HG03521 (cell line): ENCODE data around the gene DR1.
"Not testable (repeated sequence)": the region's sequence is repeated elsewhere in the genome, so short reads cannot be mapped to it uniquely, and the experiment has no call there.

ENCODE experiments used
- ATAC-seq: cut with Tn5 transposase; IDR thresholded peaks from one replicate; pipeline ENCODE4 v1.9.1; 2021; ENCODE audit warnings: mild to moderate bottlenecking, moderate library complexity; ENCODE audit not compliant: unreplicated experiment

Gene DR1

GRCh38 chr1:93374334-93375106 is 28.8 kb downstream of the DR1 start:
- ATAC-seq, result no peak

GRCh38 chr1:93384656-93385055 is 38.9 kb downstream of the DR1 start:
- no peak for ATAC-seq

GRCh38 chr1:93386268-93386667 is 40.6 kb downstream of the DR1 start:
- not testable (repeated sequence) for ATAC-seq

GRCh38 chr1:93394514-93394913 is 48.8 kb downstream of the DR1 start:
- ATAC-seq, result no peak

GRCh38 chr1:93395195-93395594 is 49.5 kb downstream of the DR1 start:
- ATAC-seq, result no peak

- no peak for ATAC-seq
These were observed 54.1 kb downstream of the DR1 start for GRCh38 chr1:93399781-93400180.

GRCh38 chr1:93408203-93408602 is 62.5 kb downstream of the DR1 start:
- ATAC-seq, result no peak

- ATAC-seq, result no peak
These were observed 65.3 kb downstream of the DR1 start for GRCh38 chr1:93411000-93411399.

GRCh38 chr1:93414749-93415148 is 69.0 kb downstream of the DR1 start:
- no peak for ATAC-seq

GRCh38 chr1:93415296-93415695 is 69.6 kb downstream of the DR1 start:
- no peak for ATAC-seq

- no peak for ATAC-seq
These were observed 70.5 kb downstream of the DR1 start for GRCh38 chr1:93416183-93416582.
